IMR-90 (cell line): ENCODE measurements around the gene OPCML. TPM values are rescaled to one million over a fixed set of nuclear protein-coding genes. Genes with fewer than 3 reads are reported as not detected.

Source experiments
- ATAC-seq: fragments of 200-7000 bp; cut with Tn5 transposase; 2 replicates; pipeline ENCODE4 v1.9.1; 2020; ENCODE audit warnings: low read depth, mild to moderate bottlenecking, moderate library complexity
- BruUV-seq: library from RNA; stranded (reverse); fragments of 400-500 nt; replicated peaks from 2 replicates; lab custom pipeline; 2021; lab: Mats Ljungman, UMichigan
- CTCF ChIA-PET: fragments of 300-600 bp; formaldehyde crosslinking; extraction: SDS; loops from one replicate; lab custom pipeline; 2021; ENCODE audit warnings: antibody characterized with exemption; lab: Yijun Ruan, JAX
- POLR2A ChIA-PET: fragments of 300-600 bp; sonication (Branson Sonifier 250); formaldehyde crosslinking; loops from one replicate; lab custom pipeline; 2022; ENCODE audit warnings: antibody characterized with exemption; ENCODE audit not compliant: unreplicated experiment; lab: Charles Lee
- DNase-seq: peaks from one replicate; pipeline ENCODE4 v3.0.0; 2013
- H2AFZ ChIP-seq: replicated peaks from 2 replicates; pipeline ENCODE3; 2013; ENCODE audit warnings: low read length, mild to moderate bottlenecking; ENCODE audit not compliant: poor library complexity
- H2AK5ac ChIP-seq: 2 replicates; pipeline ENCODE4 v1.6.1; 2013; ENCODE audit warnings: low read depth, low read length, inconsistent platforms
- H2AK9ac ChIP-seq: replicated peaks from 2 replicates; pipeline ENCODE3; 2013; ENCODE audit warnings: mild to moderate bottlenecking, low read depth, low read length, moderate library complexity; ENCODE audit not compliant: poor library complexity
- H2BK120ac ChIP-seq: 2 replicates; pipeline ENCODE4 v1.6.1; 2013; ENCODE audit warnings: low read depth, low read length, inconsistent platforms
- H2BK15ac ChIP-seq: 3 replicates; pipeline ENCODE4 v1.6.1; 2013; ENCODE audit warnings: low read depth, low read length, inconsistent platforms
- H2BK20ac ChIP-seq: 2 replicates; pipeline ENCODE4 v1.6.1; 2013; ENCODE audit warnings: low read depth, mild to moderate bottlenecking, inconsistent platforms, low read length, moderate library complexity
- H2BK5ac ChIP-seq: 2 replicates; pipeline ENCODE4 v1.6.1; 2013; ENCODE audit warnings: mild to moderate bottlenecking, low read depth, low read length, inconsistent platforms; ENCODE audit not compliant: poor library complexity, severe bottlenecking
- H3K14ac ChIP-seq: replicated peaks from 2 replicates; pipeline ENCODE4 v1.6.1; 2013; ENCODE audit warnings: low read depth, low read length, inconsistent platforms
- H3K18ac ChIP-seq: 2 replicates; pipeline ENCODE4 v1.6.1; 2013; ENCODE audit warnings: low read depth, low read length, control low read depth
- H3K23ac ChIP-seq: 2 replicates; pipeline ENCODE4 v1.6.1; 2013; ENCODE audit warnings: low read depth, low read length, inconsistent platforms
- H3K27ac ChIP-seq: 2 replicates; pipeline ENCODE4 v1.5.1; 2013; ENCODE audit warnings: mild to moderate bottlenecking, control low read depth, low read length; ENCODE audit not compliant: insufficient read depth
- H3K27me3 ChIP-seq: 2 replicates; pipeline ENCODE4 v1.6.1; 2013; ENCODE audit warnings: low read length; ENCODE audit not compliant: control insufficient read depth, insufficient read depth
- H3K36me3 ChIP-seq: 2 replicates; pipeline ENCODE4 v1.6.1; 2013; ENCODE audit warnings: low read length, mixed read lengths; ENCODE audit not compliant: control insufficient read depth, insufficient read depth
- H3K4ac ChIP-seq: 2 replicates; pipeline ENCODE4 v1.6.1; 2013; ENCODE audit warnings: low read depth, low read length, inconsistent platforms
- H3K4me1 ChIP-seq: 2 replicates; pipeline ENCODE4 v1.6.1; 2013; ENCODE audit warnings: low read length, mixed read lengths; ENCODE audit not compliant: control insufficient read depth, insufficient read depth
- H3K4me2 ChIP-seq: 2 replicates; pipeline ENCODE4 v1.6.1; 2013; ENCODE audit warnings: low read depth, mild to moderate bottlenecking, control low read depth, low read length, moderate library complexity
- H3K4me3 ChIP-seq: 2 replicates; pipeline ENCODE4 v1.5.1; 2013; ENCODE audit warnings: low read depth, mild to moderate bottlenecking, control low read depth, low read length, moderate library complexity; ENCODE audit not compliant: insufficient read depth
- H3K56ac ChIP-seq: 2 replicates; pipeline ENCODE4 v1.6.1; 2013; ENCODE audit warnings: low read length, inconsistent platforms; ENCODE audit not compliant: insufficient read depth; ENCODE audit errors: extremely low read depth
- H3K79me1 ChIP-seq, 2 experiments: 2 replicates each; pipeline ENCODE4 v1.6.1; 2013; ENCODE audit warnings: low read length in 2 of 2, inconsistent platforms in 1 of 2, low read depth in 1 of 2
- H3K9ac ChIP-seq: 2 replicates; pipeline ENCODE4 v1.6.1; 2013; ENCODE audit warnings: low read depth, low read length, control low read depth
- H3K9me1 ChIP-seq: 2 replicates; pipeline ENCODE4 v1.6.1; 2013; ENCODE audit warnings: low read length, inconsistent platforms; ENCODE audit not compliant: insufficient read depth
- H3K9me3 ChIP-seq: 2 replicates; pipeline ENCODE4 v1.6.1; 2013; ENCODE audit warnings: low read length; ENCODE audit not compliant: control insufficient read depth, insufficient read depth
- H4K20me1 ChIP-seq: 2 replicates; pipeline ENCODE4 v1.6.1; 2013; ENCODE audit warnings: low read length, inconsistent platforms; ENCODE audit not compliant: insufficient read depth
- H4K5ac ChIP-seq: 2 replicates; pipeline ENCODE4 v1.6.1; 2013; ENCODE audit warnings: mild to moderate bottlenecking, low read depth, low read length, control low read depth
- H4K8ac ChIP-seq, 2 experiments: 2 replicates each; pipeline ENCODE4 v1.6.1; 2013; ENCODE audit warnings: low read depth in 2 of 2, low read length in 2 of 2, control low read depth in 1 of 2, inconsistent platforms in 1 of 2
- H4K91ac ChIP-seq: 2 replicates; pipeline ENCODE4 v1.6.1; 2013; ENCODE audit warnings: low read depth, low read length, inconsistent platforms; ENCODE audit not compliant: insufficient read depth
- BHLHE40 ChIP-seq: fragments of 150-350 bp; IDR thresholded peaks from 2 replicates; pipeline ENCODE4 v1.6.1; 2016; ENCODE audit warnings: mild to moderate bottlenecking, low read depth, low read length
- CTCF ChIP-seq: conservative IDR thresholded peaks from 2 replicates; pipeline ENCODE4 v1.5.1; 2012; ENCODE audit warnings: mild to moderate bottlenecking, low read depth, low read length, improper control_type of control experiment
- ELK1 ChIP-seq: fragments of 150-350 bp; IDR thresholded peaks from 2 replicates; pipeline ENCODE4 v1.6.1; 2016; ENCODE audit warnings: low read depth, mild to moderate bottlenecking, low read length, moderate library complexity, borderline replicate concordance
- MAZ ChIP-seq: IDR thresholded peaks from 2 replicates; pipeline ENCODE4 v1.6.1; 2012; ENCODE audit warnings: low read depth, mild to moderate bottlenecking, low read length, improper control_type of control experiment, moderate library complexity, borderline replicate concordance
- MXI1 ChIP-seq: IDR thresholded peaks from 2 replicates; pipeline ENCODE4 v1.6.1; 2012; ENCODE audit warnings: low read depth, mild to moderate bottlenecking, low read length, moderate library complexity, borderline replicate concordance
- POLR2A ChIP-seq: IDR thresholded peaks from 2 replicates; pipeline ENCODE4 v1.6.1; 2012; ENCODE audit warnings: mild to moderate bottlenecking, low read depth, low read length
- RAD21 ChIP-seq: IDR thresholded peaks from 2 replicates; pipeline ENCODE4 v1.6.1; 2012; ENCODE audit warnings: low read length, improper control_type of control experiment
- RFX5 ChIP-seq: IDR thresholded peaks from 2 replicates; pipeline ENCODE4 v1.8.0; 2012; ENCODE audit warnings: low read depth, mild to moderate bottlenecking, low read length, moderate library complexity
- SMC3 ChIP-seq: fragments of 150-350 bp; IDR thresholded peaks from 2 replicates; pipeline ENCODE4 v1.6.1; 2016; ENCODE audit warnings: low read depth, mild to moderate bottlenecking, antibody characterized with exemption, low read length, moderate library complexity
- USF2 ChIP-seq: fragments of 150-350 bp; IDR thresholded peaks from 2 replicates; pipeline ENCODE4 v1.6.1; 2017; ENCODE audit warnings: mild to moderate bottlenecking, antibody characterized with exemption, low read length, low read depth
- WGBS, 2 experiments: methylation state at CpG; one replicate each; pipeline versions ENCODE4 v1.1.5 to v1.1.7; 2013; ENCODE audit warnings: missing lambda C conversion rate in 2 of 2; ENCODE audit not compliant: insufficient read length in 1 of 2; ENCODE audit errors: extremely low coverage in 2 of 2; 5-methylcytosine and 5-hydroxymethylcytosine counted together
- dilution Hi-C: fragments of 300-500 bp; cut with HindIII; formaldehyde crosslinking; loops from one replicate; pipeline ENCODE4 v1.14.3; 2018; ENCODE audit warnings: low sequenced_read_pairs; ENCODE audit not compliant: unreplicated experiment
- in situ Hi-C: fragments of 300-500 bp; cut with MboI; formaldehyde crosslinking; loops from 3 replicates; pipeline ENCODE4 v1.14.3; 2019; ENCODE audit warnings: low sequenced_read_pairs, inconsistent platforms, mixed read lengths
- intact Hi-C: fragments of 100-400 bp; cut with micrococcal nuclease; formaldehyde crosslinking; loops from 2 replicates; pipeline ENCODE4 v1.10.0; 2022
- polyA plus RNA-seq, 3 experiments: library from polyadenylated mRNA; depleted of rRNA; stranded (reverse); fragments of >200 nt; gene quantifications; 2 replicates each; pipeline ENCODE4 v1.2.3, GENCODE V29; 2012; ENCODE audit warnings: low replicate concordance in 1 of 3
- total RNA-seq: library from RNA; depleted of rRNA; stranded (reverse); fragments of >200 nt; gene quantifications from 2 replicates; pipeline ENCODE4 v1.2.3, GENCODE V29; 2012

OPCML gene
- total and polyA plus RNA-seq, 2 of the 4 experiments (the other 2 are of a cell fraction), result under 0.01 to 2.6 TPM

GRCh38 chr11:132604431-132604830, 927.9 kb downstream of the OPCML start:
- Histone ChIP-seq H2BK120ac (peak overlapping the region; percentile 71), H2AK5ac (no peak overlapping the region), H3K36me3 (no peaks in the 10 kb centered on the region), H2BK5ac (peak overlapping the region; percentile 67), H4K91ac (peak overlapping the region; percentile 55; the same call in 1 of the 2 replicates), H3K27ac (no peak overlapping the region), H3K9me1 (no peaks in the 10 kb centered on the region), H3K4me3 (no peak overlapping the region), H3K56ac (no peak overlapping the region), H2AFZ (peak overlapping the region; percentile 73), H3K9me3 (no peaks in the 10 kb centered on the region), H3K27me3 (no peaks in the 10 kb centered on the region), H4K5ac (no peak overlapping the region), H4K8ac (peak overlapping the region; percentile 43 to 52; a peak in 1 of 4 replicates), H3K18ac (peak overlapping the region; percentile 69; the same call in 1 of the 2 replicates), H3K4ac (peak overlapping the region; percentile 49; the same call in 1 of the 2 replicates), H3K14ac (no peak overlapping the region), H3K9ac (no peak overlapping the region), H4K20me1 (no peaks in the 10 kb centered on the region), H2BK15ac (no peak overlapping the region), H3K23ac (no peak overlapping the region), H2BK20ac (peak overlapping the region; percentile 61), H3K79me1 (no peaks in the 10 kb centered on the region), H2AK9ac (no peak overlapping the region), H3K4me1 (peaks cover 7% of the 10 kb centered on the region; the same call in 1 of the 2 replicates), H3K4me2 (peak overlapping the region; percentile 59; the same call in 1 of the 2 replicates)
- no TSS peak for BruUV-seq
- POLR2A ChIA-PET, result no interaction called here
- intact Hi-C loops, result no loop called here
- dilution Hi-C loops, result no loop called here
- ATAC-seq, result peak; percentile 73
- DNase-seq, result peak; percentile 63
- CTCF ChIA-PET, result interaction anchor here (1.0 to 1.6 kb wide), 2 partner anchors 11 to 28 kb away, joined by 3 to 4 read pairs; no protein-coding TSS in a partner anchor
- no peak for TF ChIP-seq MXI1
- TF ChIP-seq POLR2A, result no peak
- no peak for TF ChIP-seq MAZ
- TF ChIP-seq RAD21, result no peak
- TF ChIP-seq BHLHE40, result no peak
- no peak for TF ChIP-seq USF2
- TF ChIP-seq ELK1, result no peak
- TF ChIP-seq RFX5, result no peak
- no peak for TF ChIP-seq SMC3
- no peak for TF ChIP-seq CTCF
- WGBS, 2 experiments, result no CpG with 5 or more reads among the region's 2 CpGs
- in situ Hi-C loops, result no loop called here
